ENCODE measurements around the gene APOBEC3H.
"Not testable (repeated sequence)": the region's sequence is repeated elsewhere in the genome, so short reads cannot be mapped to it uniquely, and the experiment has no call there.

Gene APOBEC3H

GRCh38 chr22:39073981-39074380, 23.1 kb upstream of the APOBEC3H start:
- TF ChIP-seq CTCF (IDR thresholded peaks at IDR 0.05; ENCODE audit: low read length) (no peak), EZH2 (IDR thresholded peaks at IDR 0.05; ENCODE audit: borderline replicate concordance, low read length) (no peak)
- no peak overlapping the region for H3K9ac ChIP-seq (ENCODE audit: low read length)
- H3K9me2 ChIP-seq (ENCODE audit: low read depth, low read length), result no peaks in the 10 kb centered on the region
- no peaks in the 10 kb centered on the region for H4K20me1 ChIP-seq (ENCODE audit: insufficient read depth, low read length)
- no peaks in the 10 kb centered on the region for H3K9me3 ChIP-seq (ENCODE audit: low read length)
- H3K36me3 ChIP-seq (ENCODE audit: insufficient read depth, low read length), result no peaks in the 10 kb centered on the region
- H3K27me3 ChIP-seq (ENCODE audit: insufficient read depth, low read length), result no peaks in the 10 kb centered on the region; the same call in 1 of the 2 replicates
- no peak overlapping the region for H3K4me3 ChIP-seq (ENCODE audit: low read depth, low read length, poor library complexity, severe bottlenecking)
- no peaks in the 10 kb centered on the region for H3K79me2 ChIP-seq (ENCODE audit: insufficient read depth, low read length)
- no peaks in the 10 kb centered on the region for H3K4me1 ChIP-seq (ENCODE audit: insufficient read depth, low read length, severe bottlenecking)
- no peak overlapping the region for H3K4me2 ChIP-seq (ENCODE audit: low read length)
- no peaks in the 10 kb centered on the region for H3F3A ChIP-seq (ENCODE audit: insufficient read depth, low read length)
- no peak overlapping the region for H3K27ac ChIP-seq (ENCODE audit: low read depth, low read length, poor library complexity, severe bottlenecking)
- H2AFZ ChIP-seq (ENCODE audit: low read length), result no peak overlapping the region

DNA sequence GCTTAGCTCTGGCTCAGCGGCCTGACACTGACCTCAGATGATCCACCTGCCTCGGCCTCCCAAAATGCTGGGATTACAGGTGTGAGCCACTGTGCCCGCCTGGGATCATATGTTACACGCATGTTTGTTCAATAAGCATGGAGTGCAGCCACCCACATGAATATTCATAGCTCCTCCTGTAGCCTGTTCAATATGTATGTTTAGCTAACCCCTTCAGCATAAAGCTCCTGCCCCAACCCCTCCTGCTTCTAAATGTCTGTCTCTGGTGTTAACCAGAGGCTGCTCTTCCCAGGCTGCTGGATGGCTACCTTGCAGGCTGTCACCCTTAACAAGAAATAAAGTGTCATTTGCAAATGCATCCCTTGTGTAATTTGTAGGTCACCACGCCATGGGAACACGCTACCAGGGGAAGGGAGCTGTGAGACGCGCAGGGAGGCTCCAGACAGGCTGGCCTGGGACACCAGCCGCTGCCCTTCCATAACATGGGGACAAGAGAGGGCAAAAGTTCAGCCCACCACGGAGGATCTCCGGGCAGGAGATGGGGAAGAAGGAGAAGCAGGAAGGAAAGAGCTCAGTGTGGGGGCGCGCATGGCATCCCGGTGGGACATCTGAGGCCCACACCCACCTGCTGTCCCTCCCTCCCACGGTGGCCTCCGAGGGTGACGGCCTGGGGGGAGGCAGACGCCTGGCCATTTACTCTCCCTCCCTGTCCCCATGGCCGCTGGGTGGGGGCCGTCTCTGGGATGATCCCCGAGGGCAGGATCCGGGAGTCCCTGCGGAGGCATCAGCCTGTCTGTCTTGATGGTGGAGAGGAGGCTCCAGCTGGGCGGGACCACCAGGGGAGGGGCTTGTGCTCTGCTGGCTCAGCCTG, 20.7 kb upstream of the APOBEC3H start:
- H3K9me2 ChIP-seq (ENCODE audit: low read depth, low read length); H3K9ac ChIP-seq (ENCODE audit: low read length); H3K4me3 ChIP-seq (ENCODE audit: low read depth, low read length, poor library complexity, severe bottlenecking); H3K4me2 ChIP-seq (ENCODE audit: low read length); H3K27me3 ChIP-seq (ENCODE audit: insufficient read depth, low read length); H3F3A ChIP-seq (ENCODE audit: insufficient read depth, low read length); H3K36me3 ChIP-seq (ENCODE audit: insufficient read depth, low read length); H3K27ac ChIP-seq (ENCODE audit: low read depth, low read length, poor library complexity, severe bottlenecking); H3K4me1 ChIP-seq (ENCODE audit: insufficient read depth, low read length, severe bottlenecking); H4K20me1 ChIP-seq (ENCODE audit: insufficient read depth, low read length); H2AFZ ChIP-seq (ENCODE audit: low read length); H3K79me2 ChIP-seq (ENCODE audit: insufficient read depth, low read length); H3K9me3 ChIP-seq (ENCODE audit: low read length): not testable (repeated sequence)

- H3F3A ChIP-seq (ENCODE audit: insufficient read depth, low read length); H3K4me1 ChIP-seq (ENCODE audit: insufficient read depth, low read length, severe bottlenecking); H3K4me3 ChIP-seq (ENCODE audit: low read depth, low read length, poor library complexity, severe bottlenecking); H3K9me3 ChIP-seq (ENCODE audit: low read length); H3K9ac ChIP-seq (ENCODE audit: low read length); H3K36me3 ChIP-seq (ENCODE audit: insufficient read depth, low read length); H3K79me2 ChIP-seq (ENCODE audit: insufficient read depth, low read length); H3K4me2 ChIP-seq (ENCODE audit: low read length); H2AFZ ChIP-seq (ENCODE audit: low read length); H4K20me1 ChIP-seq (ENCODE audit: insufficient read depth, low read length); H3K27ac ChIP-seq (ENCODE audit: low read depth, low read length, poor library complexity, severe bottlenecking); H3K9me2 ChIP-seq (ENCODE audit: low read depth, low read length); H3K27me3 ChIP-seq (ENCODE audit: insufficient read depth, low read length): not testable (repeated sequence)
Observed at GRCh38 chr22:39077026-39077840, 19.8 kb upstream of the APOBEC3H start, which contains the start of gene APOBEC3G. Gene APOBEC3G (plus strand): TSS chr22:39077275. CDS start chr22:39077362, 87 bp downstream.

DNA sequence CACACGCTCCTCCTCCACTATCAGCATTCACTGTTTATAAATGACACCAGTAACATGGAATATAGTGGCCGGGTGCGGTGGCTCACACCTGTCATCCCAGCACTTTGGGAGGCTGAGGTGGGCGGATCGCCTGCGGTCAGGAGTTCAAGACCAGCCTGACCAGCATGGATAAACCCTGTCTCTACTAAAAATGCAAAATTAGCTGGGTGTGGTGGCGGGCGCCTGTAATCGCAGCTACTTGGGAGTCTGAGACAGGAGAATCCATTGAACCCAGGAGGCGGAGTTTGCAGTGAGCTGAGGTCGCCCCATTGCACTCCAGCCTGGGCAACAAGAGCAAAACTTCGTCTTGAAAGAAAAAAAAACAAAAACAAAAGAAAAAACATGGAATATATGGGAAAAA, 19.1 kb upstream of the APOBEC3H start:
- not testable (repeated sequence) for H3K79me2 ChIP-seq (ENCODE audit: insufficient read depth, low read length); H3K27ac ChIP-seq (ENCODE audit: low read depth, low read length, poor library complexity, severe bottlenecking); H3K27me3 ChIP-seq (ENCODE audit: insufficient read depth, low read length); H3F3A ChIP-seq (ENCODE audit: insufficient read depth, low read length); H3K4me3 ChIP-seq (ENCODE audit: low read depth, low read length, poor library complexity, severe bottlenecking); H3K4me2 ChIP-seq (ENCODE audit: low read length); H3K4me1 ChIP-seq (ENCODE audit: insufficient read depth, low read length, severe bottlenecking); H2AFZ ChIP-seq (ENCODE audit: low read length); H3K9me2 ChIP-seq (ENCODE audit: low read depth, low read length); H3K36me3 ChIP-seq (ENCODE audit: insufficient read depth, low read length); H4K20me1 ChIP-seq (ENCODE audit: insufficient read depth, low read length); H3K9ac ChIP-seq (ENCODE audit: low read length); H3K9me3 ChIP-seq (ENCODE audit: low read length)
